G401 (cell line): ENCODE measurements around the gene MZB1. TPM values are rescaled to one million over a fixed set of nuclear protein-coding genes. Genes with fewer than 3 reads are reported as not detected.
"Not testable (repeated sequence)": the region's sequence is repeated elsewhere in the genome, so short reads cannot be mapped to it uniquely, and the experiment has no call there.

ENCODE experiments used
- DNase-seq: peaks from one replicate; pipeline ENCODE4 v3.0.0-alpha.2; 2015; ENCODE audit warnings: low spot score
- in situ Hi-C: cut with HindIII; loops from 2 replicates; pipeline ENCODE4 v1.10.0; 2016; ENCODE audit warnings: low sequenced_read_pairs, mixed read lengths
- total RNA-seq: library from RNA; depleted of rRNA; stranded (reverse); fragments of >200 nt; shearing (Covaris generic); gene quantifications from 2 replicates; pipeline ENCODE4 v1.2.3, GENCODE V29; 2014

MZB1 gene
- total RNA-seq, 1 experiment from 2014 or later = not detected

GRCh38 chr5:139394123-139394653 lies 4.5 kb upstream of the MZB1 start:
- no peak for DNase-seq
- in situ Hi-C loops = no loop called here

DNA sequence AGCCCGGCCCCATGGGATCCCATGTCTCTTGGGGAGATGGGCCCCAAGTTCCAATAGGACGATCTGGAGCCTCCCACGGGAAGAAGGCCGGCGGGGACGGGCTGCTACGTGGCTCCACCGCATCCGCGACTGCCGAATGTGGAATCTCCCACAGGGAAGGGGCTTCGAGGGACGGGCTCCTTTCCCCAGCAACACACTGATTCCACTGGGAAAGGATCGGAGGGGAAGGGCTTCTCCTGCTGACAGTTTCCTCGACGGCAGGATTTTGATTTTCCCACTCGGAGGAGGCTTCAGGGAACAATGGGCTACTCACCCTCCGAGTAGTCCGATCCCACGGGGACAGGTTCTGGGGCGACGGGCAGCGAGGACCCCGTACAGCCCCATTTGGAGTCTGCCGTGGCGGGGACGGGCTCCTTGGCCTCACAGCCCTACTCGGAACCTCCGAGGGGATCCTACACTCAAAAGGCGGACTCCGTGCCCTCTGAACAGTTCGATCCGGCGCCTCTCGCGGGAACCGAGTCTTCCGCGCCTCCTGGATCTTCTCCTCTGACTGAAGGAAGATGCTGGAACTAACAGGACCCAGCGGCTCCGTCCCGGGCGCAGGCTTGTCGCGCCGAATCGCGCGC lies 3.9 kb upstream of the MZB1 start:
- DNase-seq = no peak
- in situ Hi-C loops = no loop called here

GRCh38 chr5:139392678-139393496 lies 3.2 kb upstream of the MZB1 start:
- no peak for DNase-seq
- in situ Hi-C loops = no loop called here

DNA sequence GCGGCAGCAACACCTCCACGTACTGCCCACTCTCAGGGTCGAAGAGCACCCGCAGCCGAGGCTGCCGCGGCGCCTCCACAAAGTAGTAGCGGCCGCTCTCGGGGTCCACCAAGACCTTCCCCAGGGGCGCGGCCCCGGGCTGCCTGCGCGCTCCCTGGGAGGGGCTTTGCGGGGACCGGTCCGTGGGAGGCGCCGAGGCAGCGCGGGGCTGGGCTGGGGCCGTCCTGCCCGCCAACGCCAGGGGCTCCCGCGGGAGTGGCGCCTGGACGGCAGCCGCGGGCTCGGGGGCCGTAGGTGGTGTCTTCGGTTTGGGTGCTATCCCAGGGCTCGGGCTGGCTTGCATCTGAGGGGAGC lies 2.6 kb upstream of the MZB1 start:
- in situ Hi-C loops = no loop called here
- DNase-seq = no peak

- in situ Hi-C loops = no loop called here
- DNase-seq = no peak
These were observed 2.0 kb upstream of the MZB1 start for GRCh38 chr5:139391570-139392323.

GRCh38 chr5:139390639-139391569 lies 1.2 kb upstream of the MZB1 start:
- DNase-seq = no peak
- in situ Hi-C loops = no loop called here

GRCh38 chr5:139388198-139388821 lies 1.4 kb downstream of the MZB1 start:
- in situ Hi-C loops = no loop called here
- DNase-seq = no peak

GRCh38 chr5:139387611-139388197 lies 2.0 kb downstream of the MZB1 start:
- in situ Hi-C loops = no loop called here

DNA sequence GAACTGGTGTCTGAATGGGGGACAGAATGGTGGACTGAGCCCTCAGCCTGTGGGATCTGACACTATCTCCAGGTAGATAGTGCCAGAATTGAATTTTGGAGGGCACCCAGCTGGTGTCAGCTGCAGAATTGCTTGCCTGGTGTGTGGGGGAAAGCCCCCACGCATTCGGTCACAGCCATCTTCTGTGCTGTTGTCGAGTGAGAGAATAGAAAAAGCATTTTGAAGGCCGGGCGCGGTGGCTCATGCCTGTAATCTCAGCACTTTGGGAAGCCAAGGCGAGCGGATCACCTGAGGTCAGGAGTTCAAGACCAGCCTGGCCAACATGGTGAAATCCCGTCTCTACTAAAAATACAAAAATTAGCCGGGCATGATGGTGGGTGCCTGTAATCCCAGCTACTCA lies 2.8 kb downstream of the MZB1 start:
- in situ Hi-C loops = not testable (repeated sequence)

More at GRCh38 chr5:139387611-139388197, 2.0 kb downstream of the MZB1 start:
- DNase-seq = no peak

DNA sequence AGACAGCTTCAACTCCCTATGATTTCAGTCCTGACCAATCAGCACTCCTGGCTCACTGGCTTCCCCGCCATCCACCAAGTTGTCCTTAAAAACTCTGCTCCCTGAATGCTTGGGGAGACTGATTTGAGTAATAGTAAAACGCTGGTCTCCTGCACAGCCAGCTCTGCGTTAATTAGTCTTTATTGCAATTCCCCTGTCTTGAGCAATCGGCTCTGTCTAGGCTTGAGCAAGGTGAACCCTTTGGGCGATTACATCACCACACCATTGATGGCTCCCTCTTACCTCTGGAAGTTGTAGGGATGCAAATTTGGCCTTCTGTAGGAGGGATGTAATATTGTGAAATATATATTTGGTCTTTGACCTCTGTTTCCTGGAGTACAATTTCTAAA lies 3.7 kb downstream of the MZB1 start:
- in situ Hi-C loops = no loop called here
- DNase-seq = no peak

More for the DNA sequence above, 2.8 kb downstream of the MZB1 start:
- not testable (repeated sequence) for DNase-seq

DNA sequence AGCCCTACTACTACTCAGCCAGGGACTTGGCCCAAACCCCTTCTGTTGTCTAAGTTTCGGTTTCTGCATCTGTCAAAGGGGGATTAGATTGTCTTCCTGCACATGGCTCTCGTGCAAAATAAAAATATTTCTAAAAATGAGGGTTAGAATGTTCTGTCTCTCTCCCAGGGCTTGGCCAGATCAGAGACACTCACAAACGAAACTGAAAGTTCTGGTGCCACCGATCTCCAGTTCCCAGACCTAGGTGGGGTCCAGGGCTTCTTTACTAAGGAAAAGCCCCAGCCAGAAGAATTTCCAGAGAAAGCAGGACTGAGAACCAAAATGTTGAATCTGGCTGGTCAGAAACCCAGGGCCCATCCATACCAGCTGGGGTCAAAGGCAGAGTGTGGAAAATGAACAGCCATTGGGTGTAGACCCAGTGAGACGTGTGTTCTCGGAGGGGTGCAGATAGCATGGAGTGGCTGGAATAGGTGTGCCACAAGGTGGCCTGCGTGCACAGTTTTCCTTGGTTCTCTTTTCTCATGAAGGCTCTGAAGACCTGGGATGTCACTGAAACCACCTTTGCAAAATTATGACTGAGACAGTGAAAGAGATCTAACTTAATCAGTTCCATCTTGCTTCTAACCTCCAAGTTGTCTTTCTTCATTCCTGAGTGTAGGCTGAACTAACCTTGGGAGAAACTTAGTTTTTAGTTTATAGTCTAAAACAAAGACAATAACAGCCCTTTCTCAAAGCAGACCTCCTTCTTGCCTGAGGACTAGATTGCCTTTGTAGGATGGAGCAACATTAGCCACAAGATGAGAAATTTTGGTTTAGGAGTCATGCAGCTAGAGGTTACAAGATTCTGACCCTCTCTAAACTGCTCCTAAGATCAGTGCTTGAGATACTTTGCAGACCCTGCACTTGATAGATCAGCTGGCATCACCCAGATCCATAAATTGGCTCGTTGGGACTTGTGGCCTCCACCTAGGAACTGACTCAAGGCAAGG lies 4.4 kb downstream of the MZB1 start:
- in situ Hi-C loops = no loop called here
- peak; percentile 24 for DNase-seq

DNA sequence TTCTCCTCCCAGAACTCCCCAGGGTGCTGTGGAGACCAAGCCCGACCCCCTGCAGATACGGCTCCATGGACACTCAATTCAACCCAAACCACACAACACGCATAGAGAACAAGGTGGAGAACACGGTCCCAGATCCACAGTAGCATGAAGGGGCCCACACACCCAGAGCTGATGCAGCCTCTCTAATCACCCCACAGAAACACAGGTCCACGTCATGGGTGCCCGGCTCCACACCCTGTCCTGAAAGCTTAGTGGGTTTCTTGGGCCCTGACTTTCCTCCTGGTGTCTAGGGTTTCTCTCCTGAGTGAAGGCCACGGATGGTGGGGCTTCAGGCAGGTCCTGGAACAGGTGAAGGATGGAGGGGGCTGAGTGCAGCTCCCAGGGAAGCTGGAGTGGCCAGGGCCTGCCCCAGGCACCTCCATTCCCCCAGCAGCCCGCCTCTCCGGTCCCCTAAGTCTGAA lies 5.1 kb downstream of the MZB1 start:
- DNase-seq = no peak
- in situ Hi-C loops = no loop called here

DNA sequence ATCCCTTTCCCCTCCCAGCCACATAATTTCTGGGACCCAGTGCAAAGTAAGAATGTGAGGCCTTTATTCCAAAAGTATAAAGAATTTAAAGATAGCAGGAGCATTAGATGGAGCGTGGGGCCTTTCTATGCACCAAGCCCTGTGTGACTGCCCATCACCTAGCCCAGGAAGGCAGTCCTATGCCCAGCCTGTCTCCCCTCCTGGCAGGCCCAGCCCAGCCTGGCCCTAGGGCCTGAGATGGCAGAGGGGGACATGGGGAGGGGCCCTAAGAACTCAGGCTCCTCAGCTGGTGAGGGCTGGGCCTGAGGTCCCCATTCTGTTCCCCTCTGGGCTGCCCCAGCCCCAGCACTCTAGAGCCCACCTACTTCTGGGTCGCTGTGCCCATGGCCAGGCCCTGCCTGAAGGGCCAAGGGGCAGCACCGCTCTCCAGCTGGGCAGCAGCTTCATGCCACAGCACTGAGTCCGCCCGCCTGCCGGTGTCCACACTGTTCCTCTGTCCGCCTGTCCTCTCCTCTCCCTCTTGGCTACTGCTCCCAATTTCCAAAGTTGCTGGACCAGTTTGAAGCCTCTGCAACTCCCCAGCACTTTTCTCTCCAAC lies 5.6 kb downstream of the MZB1 start:
- DNase-seq = no peak
- in situ Hi-C loops = no loop called here

GRCh38 chr5:139383275-139383992 lies 6.3 kb downstream of the MZB1 start, which contains the start of gene SLC23A1:
Gene SLC23A1 (minus strand): TSS chr5:139383297. CDS start chr5:139383253, 44 bp downstream.
- DNase-seq = no peak
- in situ Hi-C loops = no loop called here

DNA sequence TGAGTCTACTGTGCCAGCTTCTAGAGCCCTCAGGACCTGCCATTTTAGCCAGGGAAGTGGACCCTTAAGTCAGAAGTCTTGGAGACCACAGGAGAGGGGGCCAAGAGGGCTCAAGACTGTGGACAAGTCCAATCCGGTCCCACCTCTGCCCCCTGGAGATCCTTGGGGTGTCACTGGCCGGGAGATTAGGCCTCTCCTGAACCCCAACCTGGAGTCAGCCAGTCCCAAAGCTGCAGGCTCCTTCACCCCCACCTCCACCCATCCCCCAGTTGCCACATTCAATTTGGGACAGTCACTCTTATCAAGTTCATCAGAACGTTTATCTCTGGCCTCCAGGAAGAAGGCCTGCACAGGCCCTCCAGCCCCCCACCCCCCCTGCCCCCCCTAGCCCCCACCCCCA lies 6.9 kb downstream of the MZB1 start:
- DNase-seq = no peak
- in situ Hi-C loops = no loop called here
